GM23338 (cell line): ENCODE results near the gene OR2B2.

Experiments used
- CREB1 ChIP-seq: fragments of 250-450 bp; sonication (Bioruptor Pico); IDR thresholded peaks from 2 replicates; pipeline ENCODE4 v1.5.0; 2020; ENCODE audit warnings: low read depth, mild to moderate bottlenecking, moderate library complexity
- ETS1 ChIP-seq: IDR thresholded peaks from 2 replicates; pipeline ENCODE4 v1.6.1; 2016; ENCODE audit warnings: antibody characterized with exemption
- EZH2 ChIP-seq: fragments of 200-600 bp; sonication (generic); IDR thresholded peaks from one replicate; pipeline ENCODE4 v1.8.0; 2017; ENCODE audit warnings: antibody characterized with exemption, mild to moderate bottlenecking, low read depth; ENCODE audit not compliant: unreplicated experiment
- EZH2phosphoT487 ChIP-seq: fragments of 200-600 bp; sonication (generic); IDR thresholded peaks from one replicate; pipeline ENCODE4 v1.8.1; 2018; ENCODE audit warnings: antibody characterized with exemption; ENCODE audit not compliant: unreplicated experiment
- JUNB ChIP-seq: IDR thresholded peaks from one replicate; pipeline ENCODE4 v1.6.1; 2016; ENCODE audit warnings: antibody characterized with exemption; ENCODE audit not compliant: unreplicated experiment
- NANOG ChIP-seq: IDR thresholded peaks from 2 replicates; pipeline ENCODE4 v1.6.1; 2016; ENCODE audit warnings: antibody characterized with exemption, borderline replicate concordance
- POLR2AphosphoS5 ChIP-seq: IDR thresholded peaks from 2 replicates; pipeline ENCODE4 v1.6.1; 2016; ENCODE audit warnings: antibody characterized with exemption, low read depth
- REST ChIP-seq: IDR thresholded peaks from one replicate; pipeline ENCODE4 v1.6.1; 2018; ENCODE audit warnings: antibody characterized with exemption; ENCODE audit not compliant: unreplicated experiment
- STAT1 ChIP-seq: IDR thresholded peaks from one replicate; pipeline ENCODE4 v1.6.1; 2016; ENCODE audit warnings: antibody characterized with exemption; ENCODE audit not compliant: unreplicated experiment
- ZNF114 ChIP-seq: fragments of 250-450 bp; sonication (Bioruptor Pico); IDR thresholded peaks from 2 replicates; pipeline ENCODE4 v1.5.0; 2020; ENCODE audit warnings: mild to moderate bottlenecking, moderate library complexity
- TF ChIP-seq, protein P1 (sequence below), 2 experiments: fragments of 200-600 bp in 1 of 2; sonication (generic) in 1 of 2; conservative IDR thresholded peaks; 2 replicates each; pipeline versions ENCODE4 v1.5.1 to v1.6.1; 2016 to 2017; ENCODE audit warnings: antibody characterized with exemption in 2 of 2, low read depth in 2 of 2, mild to moderate bottlenecking in 2 of 2, moderate library complexity in 1 of 2

- TF ChIP-seq, protein P1, sequence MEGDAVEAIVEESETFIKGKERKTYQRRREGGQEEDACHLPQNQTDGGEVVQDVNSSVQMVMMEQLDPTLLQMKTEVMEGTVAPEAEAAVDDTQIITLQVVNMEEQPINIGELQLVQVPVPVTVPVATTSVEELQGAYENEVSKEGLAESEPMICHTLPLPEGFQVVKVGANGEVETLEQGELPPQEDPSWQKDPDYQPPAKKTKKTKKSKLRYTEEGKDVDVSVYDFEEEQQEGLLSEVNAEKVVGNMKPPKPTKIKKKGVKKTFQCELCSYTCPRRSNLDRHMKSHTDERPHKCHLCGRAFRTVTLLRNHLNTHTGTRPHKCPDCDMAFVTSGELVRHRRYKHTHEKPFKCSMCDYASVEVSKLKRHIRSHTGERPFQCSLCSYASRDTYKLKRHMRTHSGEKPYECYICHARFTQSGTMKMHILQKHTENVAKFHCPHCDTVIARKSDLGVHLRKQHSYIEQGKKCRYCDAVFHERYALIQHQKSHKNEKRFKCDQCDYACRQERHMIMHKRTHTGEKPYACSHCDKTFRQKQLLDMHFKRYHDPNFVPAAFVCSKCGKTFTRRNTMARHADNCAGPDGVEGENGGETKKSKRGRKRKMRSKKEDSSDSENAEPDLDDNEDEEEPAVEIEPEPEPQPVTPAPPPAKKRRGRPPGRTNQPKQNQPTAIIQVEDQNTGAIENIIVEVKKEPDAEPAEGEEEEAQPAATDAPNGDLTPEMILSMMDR (conservative IDR thresholded peaks at IDR 0.05; ENCODE audit: low read depth in 2 of 2) = no peak
- TF ChIP-seq EZH2phosphoT487 = no peak
- TF ChIP-seq ETS1 = no peak
- TF ChIP-seq REST = no peak
- no peak for TF ChIP-seq STAT1
- no peak for TF ChIP-seq POLR2AphosphoS5
- no peak for TF ChIP-seq EZH2
- no peak for TF ChIP-seq JUNB
- no peak for TF ChIP-seq CREB1 (CRISPR knock-in tag)
- no peak for TF ChIP-seq ZNF114 (CRISPR knock-in tag)
- TF ChIP-seq NANOG = no peak
Measured at GRCh38 chr6:27872642-27873020, 39.6 kb downstream of the OR2B2 start.
